Kidney epithelial cell (primary cell): ENCODE measurements around the gene BSDC1. TPM values are rescaled to one million over a fixed set of nuclear protein-coding genes. Genes with fewer than 3 reads are reported as not detected.

Source experiments
- DNase-seq: peaks from one replicate; pipeline ENCODE4 v3.0.0-alpha.2; 2010; ENCODE audit warnings: low read depth
- H3K27me3 ChIP-seq: 2 replicates; pipeline ENCODE4 v1.6.0; 2011; ENCODE audit warnings: low read length; ENCODE audit not compliant: control insufficient read depth, insufficient read depth
- H3K36me3 ChIP-seq: 2 replicates; pipeline ENCODE4 v1.5.1; 2011; ENCODE audit warnings: low read length; ENCODE audit not compliant: control insufficient read depth, insufficient read depth
- H3K4me3 ChIP-seq: 2 replicates; pipeline ENCODE4 v1.5.1; 2011; ENCODE audit warnings: low read depth, mild to moderate bottlenecking, control low read depth, low read length
- CTCF ChIP-seq: IDR thresholded peaks from 2 replicates; pipeline ENCODE4 v1.5.1; 2011; ENCODE audit warnings: mild to moderate bottlenecking, moderate library complexity, low read length, control low read depth, inconsistent platforms; ENCODE audit not compliant: insufficient read depth, poor library complexity, severe bottlenecking
- total RNA-seq: library from RNA; depleted of rRNA; stranded (reverse); fragments of >200 nt; gene quantifications from 2 replicates; pipeline ENCODE4 v1.2.3, GENCODE V29; 2015

The BSDC1 gene
- total RNA-seq, 1 donor from 2014 or later: 81.6 TPM

DNA sequence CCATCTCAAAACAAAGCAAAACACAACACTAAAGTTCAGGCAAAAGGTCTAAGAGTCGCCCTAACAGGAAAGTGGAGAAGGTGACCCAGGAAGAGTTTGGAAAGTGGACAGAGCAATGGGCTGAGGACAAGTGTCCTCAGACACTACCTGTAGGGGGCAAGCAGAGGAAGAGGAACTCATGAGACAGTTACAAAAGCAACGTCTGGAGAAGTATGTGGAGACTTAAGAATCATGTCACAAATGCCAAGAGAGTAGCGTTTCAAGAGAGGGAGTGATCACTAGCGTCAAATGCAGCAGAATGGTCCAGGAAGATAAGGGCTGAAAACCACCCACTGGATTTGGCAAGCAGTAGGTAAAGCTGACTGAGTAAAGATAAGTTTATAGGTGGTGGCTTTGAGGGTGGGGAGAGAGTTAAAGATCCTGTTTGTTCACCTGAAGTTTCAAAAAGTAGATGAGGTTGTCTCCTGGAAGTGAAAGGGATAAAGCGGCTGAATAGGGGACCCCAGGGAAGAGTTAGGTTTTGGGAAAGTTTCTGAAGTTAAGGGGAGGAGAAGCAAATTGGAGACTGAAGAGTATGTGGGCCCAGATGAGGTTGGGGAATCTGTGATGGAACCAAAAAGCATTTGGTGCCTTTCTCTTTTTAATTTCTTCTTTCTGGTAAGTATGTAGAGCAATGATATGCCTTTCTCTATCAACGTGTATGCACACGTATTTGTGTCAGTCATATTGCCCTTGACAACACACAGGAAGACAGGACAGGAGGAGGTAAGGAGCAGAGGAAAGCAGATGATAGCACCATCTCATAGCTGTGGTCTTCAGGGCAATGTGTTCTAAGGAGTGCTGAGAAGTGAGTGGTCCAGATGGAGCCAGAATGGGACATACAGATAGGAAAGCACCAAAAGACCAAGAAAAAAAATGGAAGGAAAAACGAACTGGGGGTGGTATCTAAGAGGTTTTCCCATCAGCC is 3.1 kb downstream of the BSDC1 start:
- H3K36me3 ChIP-seq: peaks cover 4% of the 10 kb centered on the region
- H3K27me3 ChIP-seq: no peaks in the 10 kb centered on the region
- TF ChIP-seq CTCF: no peak
- no peak for DNase-seq
- H3K4me3 ChIP-seq: no peak overlapping the region

GRCh38 chr1:32388641-32389040 is 5.6 kb downstream of the BSDC1 start:
- no peaks in the 10 kb centered on the region for H3K27me3 ChIP-seq
- no peak for TF ChIP-seq CTCF
- H3K36me3 ChIP-seq: peaks cover 6% of the 10 kb centered on the region
- no peak overlapping the region for H3K4me3 ChIP-seq
- no peak for DNase-seq

DNA sequence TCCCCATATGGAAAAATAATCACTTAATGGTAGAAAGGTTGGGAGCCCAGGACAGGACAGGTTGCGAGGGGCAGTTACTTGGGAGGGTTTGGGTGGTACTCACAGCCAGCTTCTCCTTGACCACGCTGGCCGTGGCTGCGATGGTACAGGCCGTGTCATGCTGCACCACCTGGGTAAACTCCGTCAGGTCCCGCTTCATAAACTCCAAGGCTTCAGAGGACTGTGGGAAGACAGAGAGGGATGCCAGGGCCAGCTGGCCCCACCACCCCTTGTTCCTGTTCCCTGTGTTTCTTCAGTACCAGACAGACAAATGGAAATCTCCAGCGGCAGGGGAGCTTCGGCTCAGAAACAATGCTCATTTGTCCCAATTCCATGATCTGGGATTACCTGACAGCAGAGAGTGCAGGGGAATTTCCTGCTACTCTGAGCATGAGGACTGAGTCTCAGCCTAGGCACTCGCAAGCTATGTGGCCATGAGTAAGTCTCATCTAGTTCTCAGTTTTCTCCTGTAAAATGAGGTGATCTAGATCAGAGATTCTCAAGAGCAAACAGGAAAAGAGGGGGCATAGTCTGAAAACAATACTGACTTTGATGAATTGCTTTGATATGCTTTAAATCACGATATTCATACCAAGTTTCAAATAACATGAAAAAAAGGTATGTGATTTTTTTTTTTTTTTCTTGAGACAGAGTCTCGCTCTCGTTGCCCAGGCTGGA is 7.4 kb downstream of the BSDC1 start:
- Histone ChIP-seq H3K36me3 (peaks cover 6% of the 10 kb centered on the region), H3K4me3 (no peak overlapping the region), H3K27me3 (no peaks in the 10 kb centered on the region)
- DNase-seq: no peak
- no peak for TF ChIP-seq CTCF

- DNase-seq: no peak
- Histone ChIP-seq H3K27me3 (no peaks in the 10 kb centered on the region), H3K4me3 (no peak overlapping the region), H3K36me3 (peaks cover 5% of the 10 kb centered on the region)
- no peak for TF ChIP-seq CTCF
These were observed 14.2 kb downstream of the BSDC1 start for GRCh38 chr1:32380057-32380456.

DNA sequence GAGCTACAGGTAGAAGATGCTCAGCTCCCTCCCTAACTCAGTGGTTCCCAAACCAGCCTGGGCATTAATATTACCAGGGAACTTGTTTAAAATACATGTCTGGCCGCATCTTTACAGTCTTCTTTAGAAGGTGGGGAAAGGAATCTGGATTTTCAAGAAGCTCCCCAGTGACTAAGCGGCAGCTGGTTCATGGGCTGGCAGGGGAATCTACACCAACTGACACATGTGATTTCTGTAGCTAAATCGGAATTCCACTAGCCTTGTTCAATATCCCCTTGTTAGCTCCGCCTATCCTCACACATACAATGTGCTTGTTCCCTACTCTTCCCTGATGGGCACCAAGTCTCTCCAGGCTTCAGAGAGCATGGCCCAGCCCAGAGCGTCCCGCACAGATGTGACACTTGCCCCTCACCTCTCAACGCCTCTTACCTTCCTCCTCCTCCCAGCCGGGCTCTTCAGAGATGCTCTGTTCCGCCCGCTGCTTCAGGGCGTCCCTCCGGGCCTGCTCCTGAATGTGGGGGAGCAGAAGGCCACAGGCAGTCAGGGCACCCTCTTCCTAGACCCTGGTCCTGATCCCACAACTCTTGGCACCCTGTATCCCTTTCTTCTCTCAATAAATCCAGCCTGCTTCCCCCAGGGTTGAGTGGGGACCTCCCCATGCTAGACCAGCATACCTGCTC is 16.6 kb downstream of the BSDC1 start:
- peaks cover 3% of the 10 kb centered on the region for H3K36me3 ChIP-seq
- DNase-seq: no peak
- no peaks in the 10 kb centered on the region for H3K27me3 ChIP-seq
- no peak overlapping the region for H3K4me3 ChIP-seq
- no peak for TF ChIP-seq CTCF
